NCI-H1105 (cell line): Measurements from ENCODE around the gene NOBOX.
"Not testable (repeated sequence)": the region's sequence is repeated elsewhere in the genome, so short reads cannot be mapped to it uniquely, and the experiment has no call there.

Experiments
- DNase-seq: peaks from one replicate; lab custom pipeline; 2025; lab: John Stamatoyannopoulos, UW

Gene NOBOX

DNA sequence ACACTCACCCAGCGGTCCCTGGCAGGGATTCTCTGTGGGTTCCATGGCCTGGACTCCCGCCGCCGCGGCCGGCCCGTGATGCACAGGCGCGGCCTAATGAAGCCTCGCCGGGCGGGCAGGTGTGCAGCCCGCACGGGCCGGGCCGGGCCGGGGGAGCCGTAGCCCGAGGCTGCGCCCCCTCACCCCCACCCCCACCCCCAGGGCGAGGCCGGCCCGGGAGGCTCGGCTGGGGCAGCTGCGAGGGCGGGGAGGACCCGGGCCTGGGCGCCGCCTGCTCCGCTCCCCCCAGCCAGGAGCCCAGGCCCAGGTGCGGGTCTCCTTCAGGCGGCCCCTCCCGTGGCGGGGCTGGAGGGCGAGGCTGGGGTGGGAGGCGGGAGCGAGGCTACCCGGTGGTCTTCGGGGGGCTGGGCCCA is at the start of gene NOBOX:
Gene NOBOX, minus strand, starts transcription at position 45 of the 413 bp plus-strand sequence.
- DNase-seq: no peak

DNA sequence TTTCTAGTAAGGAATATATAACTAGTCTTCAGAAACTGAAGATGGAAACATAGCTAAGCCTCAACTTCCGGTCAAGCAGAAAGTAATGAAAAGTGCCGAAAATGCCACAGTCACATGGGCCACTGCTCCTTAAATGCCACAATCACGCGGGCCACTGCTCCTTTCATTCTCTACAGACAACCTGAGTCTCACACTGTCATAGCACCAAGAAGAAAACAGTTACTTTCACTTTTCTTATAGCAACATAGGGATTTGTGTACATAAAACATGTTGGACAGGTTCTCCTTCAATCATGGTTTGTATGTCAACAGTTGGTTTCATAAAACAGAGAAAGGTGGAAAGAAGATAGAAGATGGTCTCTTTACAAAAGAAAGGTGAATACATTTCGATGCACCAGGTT is 48.6 kb upstream of the NOBOX start:
- DNase-seq: no peak

DNA sequence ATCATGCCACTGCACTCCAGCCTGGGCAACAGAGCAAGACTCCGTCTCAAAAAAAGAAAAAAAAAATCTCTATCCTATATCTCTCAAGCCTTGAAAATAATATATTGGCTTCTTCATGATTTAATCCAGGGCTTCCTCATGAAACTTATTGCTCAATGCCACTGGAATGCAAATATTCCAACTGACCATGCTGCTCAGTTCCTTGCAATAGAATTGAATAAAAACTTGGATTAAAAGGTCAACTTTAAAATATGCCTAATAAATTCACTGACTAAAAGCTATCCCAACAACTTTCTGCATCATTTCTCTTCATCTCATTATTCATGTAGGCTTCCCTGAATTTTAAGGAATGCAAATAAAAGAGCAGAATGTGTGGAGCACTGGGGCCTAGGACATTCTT is 42.1 kb upstream of the NOBOX start:
- DNase-seq: no peak

DNA sequence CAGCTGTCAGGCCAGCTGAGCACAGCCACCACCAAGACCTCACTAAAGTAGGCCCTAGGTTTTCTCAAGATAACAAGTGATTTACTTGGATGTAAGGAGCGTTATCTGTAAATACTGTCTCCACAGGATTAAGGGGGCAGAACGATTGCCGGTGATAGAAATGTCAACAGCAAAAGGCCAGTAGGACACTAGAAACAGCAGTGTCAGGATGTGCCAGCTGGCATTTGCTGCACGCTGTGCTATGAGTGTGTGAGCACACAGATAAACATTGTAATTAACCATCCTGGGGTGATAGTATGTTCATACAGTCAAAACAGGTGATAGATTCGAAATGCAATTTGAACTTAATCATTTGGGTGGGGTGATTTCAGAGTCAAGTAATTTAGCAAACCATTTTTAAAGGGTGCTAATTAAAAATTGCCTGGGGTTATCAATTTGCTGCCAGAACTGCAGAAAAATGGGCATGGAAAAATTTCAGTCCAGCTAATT is 36.3 kb upstream of the NOBOX start:
- DNase-seq: no peak

- DNase-seq: no peak
Measured at GRCh38 chr7:144438759-144439158, 35.3 kb upstream of the NOBOX start.

DNA sequence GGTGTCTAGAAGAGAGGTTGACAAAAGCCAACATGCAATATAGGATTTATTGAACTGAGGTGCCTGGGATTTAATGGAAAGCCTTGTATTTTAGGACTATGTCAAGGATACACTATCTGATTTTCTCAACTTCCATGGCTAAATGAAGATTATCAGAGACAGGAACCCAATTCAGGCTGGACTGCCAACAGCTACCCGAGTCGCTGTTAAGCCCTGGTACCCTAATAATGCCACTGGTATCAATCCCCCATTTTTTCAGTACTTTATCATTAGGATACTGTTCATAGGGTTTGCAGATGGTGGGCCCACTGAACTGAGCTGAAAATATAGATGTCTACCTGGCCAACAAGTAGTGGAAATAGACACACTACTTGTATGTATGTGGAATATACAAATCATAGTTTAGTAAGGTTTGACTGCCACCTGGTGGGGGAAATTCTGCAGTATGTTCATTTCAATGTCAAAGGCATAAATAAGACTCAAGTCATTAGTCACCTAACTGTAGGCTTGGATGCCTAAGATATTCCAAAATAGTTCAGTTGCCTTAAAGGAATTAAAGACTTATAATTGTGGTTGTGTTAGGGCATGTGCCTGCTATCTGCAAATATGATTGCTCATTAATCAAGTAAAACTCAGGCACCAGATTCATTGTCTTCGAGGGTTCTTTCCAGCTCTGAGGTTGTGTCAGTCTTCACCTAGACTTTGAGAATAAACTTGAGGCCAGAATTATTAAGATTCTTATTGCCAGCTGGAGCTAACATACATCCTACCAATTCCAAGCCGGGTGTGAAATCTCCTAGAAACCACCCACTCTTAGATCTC is 34.1 kb upstream of the NOBOX start:
- DNase-seq: peak; percentile 49

- DNase-seq: no peak
Measured at GRCh38 chr7:144436500-144436899, 33.0 kb upstream of the NOBOX start.

GRCh38 chr7:144428431-144428830 is 24.9 kb upstream of the NOBOX start:
- DNase-seq: no peak

DNA sequence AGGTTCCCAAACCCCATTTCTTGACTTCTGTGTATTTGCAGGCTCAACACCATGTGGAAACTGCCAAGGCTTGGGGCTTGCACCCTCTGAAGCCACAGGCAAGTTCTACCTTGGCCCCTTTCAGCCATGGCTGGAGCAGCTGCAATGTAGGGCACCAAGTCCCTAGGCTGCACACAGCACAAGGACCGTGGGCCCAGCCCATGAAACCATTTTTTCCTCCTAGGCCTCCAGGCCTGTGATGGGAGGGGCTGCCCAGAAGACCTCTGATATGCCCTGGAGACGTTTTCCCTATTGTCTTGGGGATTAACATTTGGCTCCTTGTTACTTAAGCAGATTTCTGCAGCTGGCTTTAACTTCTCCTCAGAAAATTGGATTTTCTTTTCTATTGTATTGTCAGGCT is 24.0 kb upstream of the NOBOX start:
- DNase-seq: not testable (repeated sequence)

- not testable (repeated sequence) for DNase-seq
Measured at GRCh38 chr7:144418931-144419330, 15.4 kb upstream of the NOBOX start.

DNA sequence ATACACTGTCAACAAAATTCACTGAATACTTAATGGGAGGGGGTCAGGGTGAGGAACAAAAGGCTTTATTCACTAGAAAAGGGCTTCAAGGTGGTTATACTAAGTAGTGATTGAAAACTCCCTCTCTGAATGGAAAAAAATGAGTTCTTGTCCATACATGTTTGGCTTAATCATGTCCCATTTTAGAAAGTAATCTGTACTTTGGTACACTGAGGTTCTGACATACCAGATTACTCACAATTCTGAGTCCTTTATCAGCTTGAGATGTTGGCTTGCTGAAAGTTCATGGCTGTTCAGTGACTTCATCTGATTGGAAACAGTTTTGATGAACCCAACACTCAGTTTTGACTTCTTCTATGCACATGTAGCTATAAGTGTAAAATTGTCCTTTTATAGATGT is 12.8 kb upstream of the NOBOX start:
- no peak for DNase-seq

- no peak for DNase-seq
Measured at GRCh38 chr7:144415858-144416257, 12.4 kb upstream of the NOBOX start.

GRCh38 chr7:144414815-144415214 is 11.3 kb upstream of the NOBOX start:
- DNase-seq: no peak

DNA sequence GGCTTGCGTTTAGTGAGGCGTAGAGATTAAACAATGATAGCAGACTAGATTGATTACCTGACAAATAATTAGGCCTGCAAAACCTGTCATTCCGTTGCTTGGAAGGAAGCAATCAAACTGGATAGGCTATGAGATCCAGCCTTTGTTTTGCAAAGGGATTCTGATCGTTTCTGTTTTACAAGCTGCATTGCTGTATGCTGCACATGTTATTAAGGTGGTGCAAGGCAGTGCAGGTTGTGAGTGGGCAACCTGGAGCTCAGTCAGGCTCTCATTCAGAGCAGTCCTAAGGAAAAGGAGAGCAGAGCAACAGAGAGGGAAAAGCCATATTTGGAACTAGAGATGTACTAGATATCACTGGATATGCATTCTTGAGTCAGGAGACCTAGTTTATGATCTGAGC is 6.9 kb upstream of the NOBOX start:
- DNase-seq: no peak

DNA sequence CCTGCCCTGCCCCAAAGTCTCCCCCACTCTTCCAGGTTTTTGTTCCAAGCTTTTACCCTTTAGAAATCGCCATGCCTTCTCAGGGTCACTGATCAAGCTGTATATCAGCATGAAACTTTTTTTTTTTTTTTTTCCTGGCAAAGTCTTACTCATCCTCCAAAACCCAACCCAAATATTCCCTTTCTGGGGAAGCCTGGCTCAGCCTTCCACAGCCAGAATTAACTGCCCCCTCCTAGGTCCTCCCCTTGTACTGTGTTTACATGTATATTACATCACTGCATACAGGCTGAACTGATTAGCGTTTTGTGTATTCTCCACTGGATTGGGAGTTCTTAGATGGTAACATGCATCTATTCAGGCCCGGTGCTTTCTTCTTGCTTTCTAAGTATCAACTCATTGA is 4.6 kb upstream of the NOBOX start:
- DNase-seq: no peak

- DNase-seq: peak; percentile 80
Measured at GRCh38 chr7:144407266-144407931, 3.9 kb upstream of the NOBOX start.

DNA sequence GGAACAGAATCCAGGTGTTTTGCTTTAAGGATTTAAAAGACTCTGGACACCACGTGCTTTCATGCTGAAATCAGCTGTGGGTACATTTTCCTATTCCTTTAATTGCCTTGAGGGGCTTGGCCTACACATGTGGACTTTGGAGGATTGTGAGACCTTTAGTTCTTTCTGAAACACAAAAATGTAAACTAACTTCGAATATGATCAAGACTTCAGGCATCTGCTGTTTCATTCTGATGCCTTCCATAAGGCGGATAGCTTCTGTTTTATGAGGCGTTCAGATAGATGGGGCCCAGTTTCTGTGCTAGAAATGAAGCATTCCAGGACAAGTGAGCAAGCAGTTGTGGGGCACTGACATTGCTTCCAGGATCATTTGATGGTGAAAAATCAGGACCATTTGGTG is 1.5 kb upstream of the NOBOX start:
- no peak for DNase-seq

- no peak for DNase-seq
Measured at GRCh38 chr7:144403102-144403501, 391 bp downstream of the NOBOX start.

GRCh38 chr7:144401490-144401889 is 2.0 kb downstream of the NOBOX start:
- DNase-seq: no peak

DNA sequence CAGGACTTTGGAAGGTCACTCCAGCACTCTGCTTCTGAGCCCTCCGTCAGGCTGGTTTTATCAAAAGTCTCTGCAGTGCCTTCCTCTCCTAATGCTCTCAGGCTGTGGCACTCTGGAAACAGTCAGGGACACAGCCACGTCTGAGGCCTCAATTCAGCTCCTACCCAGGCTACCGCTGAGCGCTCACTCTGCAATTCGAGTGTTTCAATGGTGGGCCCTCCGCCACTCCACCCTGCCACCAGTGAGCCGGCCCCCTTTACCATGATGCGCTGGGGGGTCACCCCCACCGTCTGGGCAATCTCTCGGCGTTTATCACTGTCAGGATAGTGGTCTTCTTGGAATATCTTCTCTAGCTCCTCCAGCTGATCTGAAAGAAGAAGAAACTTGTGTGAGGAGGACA is 3.5 kb downstream of the NOBOX start:
- no peak for DNase-seq

GRCh38 chr7:144398911-144399310 is 4.6 kb downstream of the NOBOX start:
- DNase-seq: no peak

DNA sequence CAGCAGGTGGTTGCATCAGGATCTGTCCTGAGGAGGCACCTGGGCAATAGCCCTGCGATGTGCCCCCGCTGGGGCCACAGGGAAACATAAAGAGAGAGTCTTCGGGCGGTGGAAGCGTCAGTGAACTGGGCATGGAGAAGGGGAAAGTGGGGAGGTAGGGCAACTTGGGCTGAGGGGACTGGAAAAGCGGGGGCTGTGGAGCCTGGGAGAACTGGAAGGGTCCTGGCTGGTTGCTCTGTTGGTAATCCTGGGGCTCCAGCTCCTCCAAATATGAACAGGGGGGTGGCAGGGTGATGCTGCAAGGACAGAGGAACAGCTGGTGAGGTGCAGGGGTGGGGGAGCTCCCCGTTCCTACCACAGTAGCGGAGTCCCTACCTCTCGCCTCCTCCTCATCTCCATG is 5.2 kb downstream of the NOBOX start:
- no peak for DNase-seq

- DNase-seq: no peak
Measured at GRCh38 chr7:144397086-144397485, 6.4 kb downstream of the NOBOX start.
